ENCODE data around the gene DNASE1L3. TPM values are rescaled to one million over a fixed set of nuclear protein-coding genes. Genes with fewer than 3 reads are reported as not detected.
"Not testable (repeated sequence)": the region's sequence is repeated elsewhere in the genome, so short reads cannot be mapped to it uniquely, and the experiment has no call there.

Gene DNASE1L3
- total RNA-seq, 2 donors from 2014 or later: not detected

DNA sequence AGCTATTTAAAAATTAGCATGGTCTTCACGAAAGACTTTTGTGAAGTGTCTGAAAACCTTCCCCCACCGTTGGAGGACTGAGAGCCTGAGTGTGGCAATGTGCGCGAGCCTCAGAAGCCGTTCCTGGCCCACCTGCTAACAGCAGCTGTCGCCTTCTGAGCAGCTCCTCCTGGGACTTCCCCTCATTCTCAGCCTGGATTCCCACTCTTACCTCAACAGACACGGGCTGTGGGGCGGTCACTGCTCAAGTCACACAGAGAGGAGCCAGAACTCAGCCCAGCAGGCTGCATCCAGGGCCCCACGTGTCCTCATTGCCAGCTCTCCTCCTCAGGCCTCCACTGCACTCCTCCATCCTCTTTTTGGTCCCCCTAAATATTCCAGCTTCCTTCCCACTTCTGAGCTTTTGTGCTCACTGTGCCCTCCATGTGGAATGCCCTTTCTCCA is 7.8 kb downstream of the DNASE1L3 start:
- Mint-ChIP-seq H3K27ac (no peak overlapping the region), H3K4me1 (ENCODE audit: low read depth in 2 of 2) (peaks cover 0 to 3% of the 10 kb centered on the region in 2 donors), H3K4me3 (no peak overlapping the region), H3K36me3 (no peaks in the 10 kb centered on the region), H3K27me3 (peaks cover 8 to 19% of the 10 kb centered on the region in 2 donors), H3K9me3 (no peaks in the 10 kb centered on the region)
- ATAC-seq (peak in 1 of 2 donors; percentile 29), DNase-seq (ENCODE audit: low spot score) (no peak)

DNA sequence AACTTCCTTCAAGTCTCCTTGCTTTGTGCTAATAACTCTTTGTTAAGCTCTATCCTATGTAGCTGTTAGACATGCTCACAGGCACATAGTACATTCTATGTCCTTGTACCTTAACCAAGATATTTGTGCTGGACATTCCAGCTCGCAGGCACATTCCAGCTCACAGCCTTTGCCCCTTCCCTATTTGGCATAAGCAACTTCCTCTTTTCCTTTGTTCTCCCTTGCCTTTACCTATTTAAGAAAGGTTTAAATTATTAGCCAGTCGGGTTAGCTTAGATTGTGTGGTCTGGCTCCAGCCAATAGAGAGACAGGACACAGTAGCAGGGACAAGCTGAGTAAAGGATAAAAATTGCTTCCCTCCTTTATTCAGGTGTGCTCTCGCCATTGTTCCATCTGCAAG is 9.3 kb downstream of the DNASE1L3 start:
- peaks cover 6 to 14% of the 10 kb centered on the region in 2 donors for H3K27me3 Mint-ChIP-seq
- H3K9me3 Mint-ChIP-seq; DNase-seq (ENCODE audit: low spot score); H3K4me3 Mint-ChIP-seq; ATAC-seq; H3K27ac Mint-ChIP-seq; H3K36me3 Mint-ChIP-seq; H3K4me1 Mint-ChIP-seq (ENCODE audit: low read depth in 2 of 2): not testable (repeated sequence)

DNA sequence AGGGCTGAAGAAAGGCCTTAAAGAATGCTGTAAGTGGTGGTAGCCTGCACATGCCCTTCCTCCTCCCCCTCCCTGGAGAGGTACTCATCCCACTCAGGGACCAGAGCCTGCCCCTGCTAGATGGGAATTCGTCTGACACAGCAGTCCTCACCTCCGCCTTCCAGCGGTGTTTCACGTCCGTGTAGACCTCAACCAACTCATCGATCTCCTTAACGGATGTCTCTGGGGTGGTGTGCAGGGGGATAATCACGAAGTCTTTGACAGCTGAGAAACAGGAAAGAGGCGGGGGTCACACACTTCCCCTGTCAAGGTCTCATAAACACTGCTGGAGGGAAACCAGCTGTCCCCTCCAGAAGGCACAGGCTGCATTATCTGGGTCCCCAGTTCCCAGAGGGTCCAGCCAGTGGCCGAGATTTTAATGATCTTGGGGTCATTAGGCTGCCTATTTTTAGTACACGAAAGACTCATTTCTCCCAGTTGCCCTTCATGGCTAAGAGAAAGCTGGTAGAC is 9.9 kb downstream of the DNASE1L3 start:
- H3K27me3 Mint-ChIP-seq: peaks cover 4 to 14% of the 10 kb centered on the region in 2 donors
- no peak overlapping the region for H3K27ac Mint-ChIP-seq
- H3K9me3 Mint-ChIP-seq: no peaks in the 10 kb centered on the region
- H3K4me1 Mint-ChIP-seq (ENCODE audit: low read depth in 2 of 2): peaks cover 0 to 3% of the 10 kb centered on the region in 2 donors
- ATAC-seq (no peak), DNase-seq (ENCODE audit: low spot score) (no peak)
- H3K4me3 Mint-ChIP-seq: no peak overlapping the region
- no peaks in the 10 kb centered on the region for H3K36me3 Mint-ChIP-seq

DNA sequence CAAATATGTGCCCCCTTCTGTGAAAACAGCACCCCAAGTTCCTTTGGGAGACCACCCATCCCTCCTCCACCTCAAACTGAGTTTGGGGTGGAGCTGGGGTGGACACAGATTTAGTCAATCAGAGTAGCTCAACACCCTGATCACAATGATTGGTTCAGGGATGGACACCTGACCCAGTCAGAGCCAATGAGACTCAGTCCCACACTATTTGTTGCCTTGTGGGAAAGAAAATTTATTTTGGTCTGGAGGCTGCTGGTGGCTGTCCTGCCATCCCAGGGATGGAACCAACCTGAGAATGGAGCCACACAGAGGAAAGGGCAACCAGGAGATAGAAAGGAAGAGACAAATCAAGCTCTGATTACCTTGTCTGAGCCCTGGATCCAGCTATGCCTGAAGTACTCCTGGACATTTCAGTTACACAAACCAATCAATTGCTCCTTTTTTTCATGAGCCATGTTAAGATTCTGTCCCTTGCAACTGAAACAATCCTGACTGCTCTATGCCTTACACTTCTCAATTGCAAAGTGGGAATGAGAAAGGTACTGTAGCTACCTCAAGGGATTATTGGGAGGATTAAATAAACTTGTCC is 10.6 kb downstream of the DNASE1L3 start:
- Mint-ChIP-seq H3K4me1 (ENCODE audit: low read depth in 2 of 2) (peaks cover 0 to 3% of the 10 kb centered on the region in 2 donors), H3K36me3 (no peaks in the 10 kb centered on the region), H3K4me3 (no peak overlapping the region), H3K27me3 (peaks cover 4 to 14% of the 10 kb centered on the region in 2 donors), H3K27ac (no peak overlapping the region), H3K9me3 (no peaks in the 10 kb centered on the region)
- ATAC-seq (no peak), DNase-seq (ENCODE audit: low spot score) (no peak)

DNA sequence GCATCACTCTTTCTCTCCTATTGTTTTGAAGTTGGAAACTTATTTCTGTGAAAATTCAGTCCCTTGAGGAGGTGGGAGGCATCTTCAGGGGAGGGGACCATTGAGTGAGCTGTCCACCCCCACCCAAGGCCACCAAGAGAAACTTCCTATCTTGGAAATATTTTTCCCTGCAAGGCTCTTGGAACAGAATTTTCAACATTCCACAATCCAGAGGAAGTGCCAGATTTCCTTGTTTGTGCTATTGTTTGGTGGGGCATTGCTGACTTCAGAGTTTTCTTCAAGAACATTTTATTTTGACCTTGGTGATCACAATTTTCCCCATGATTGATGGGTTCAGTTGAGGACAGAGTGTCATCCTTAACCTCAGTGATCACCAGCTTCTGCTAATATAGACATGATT is 12.0 kb downstream of the DNASE1L3 start:
- Mint-ChIP-seq H3K27me3 (peaks cover 4 to 14% of the 10 kb centered on the region in 2 donors), H3K36me3 (no peaks in the 10 kb centered on the region), H3K4me3 (no peak overlapping the region), H3K27ac (no peak overlapping the region), H3K9me3 (no peaks in the 10 kb centered on the region), H3K4me1 (ENCODE audit: low read depth in 2 of 2) (peaks cover 0 to 3% of the 10 kb centered on the region in 2 donors)
- ATAC-seq: no peak
- DNase-seq (ENCODE audit: low spot score): no peak

DNA sequence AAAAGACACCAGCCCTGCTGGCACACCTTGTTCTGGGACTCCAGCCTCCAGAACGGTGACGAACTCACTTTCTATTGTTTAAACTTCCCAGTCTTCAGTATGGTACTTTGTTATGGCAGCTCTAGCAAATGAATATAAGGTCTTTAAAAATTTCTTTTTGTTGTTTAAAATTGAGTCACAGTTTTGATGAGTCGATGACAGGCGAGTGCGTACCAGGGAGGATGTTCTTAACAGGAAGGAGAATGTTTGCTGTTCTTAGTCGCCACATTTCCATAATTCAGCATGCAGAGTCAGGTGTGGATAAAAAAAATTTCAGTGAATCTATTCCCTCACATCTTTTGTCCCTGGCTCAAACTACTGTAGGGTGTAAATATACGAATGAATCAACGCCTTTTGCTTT is 12.4 kb downstream of the DNASE1L3 start:
- DNase-seq (ENCODE audit: low spot score) (no peak), ATAC-seq (no peak)
- Mint-ChIP-seq H3K9me3 (no peaks in the 10 kb centered on the region), H3K36me3 (no peaks in the 10 kb centered on the region), H3K27ac (no peak overlapping the region), H3K4me3 (no peak overlapping the region), H3K27me3 (peaks cover 4 to 12% of the 10 kb centered on the region in 2 donors), H3K4me1 (ENCODE audit: low read depth in 2 of 2) (peaks cover 0 to 3% of the 10 kb centered on the region in 2 donors)

DNA sequence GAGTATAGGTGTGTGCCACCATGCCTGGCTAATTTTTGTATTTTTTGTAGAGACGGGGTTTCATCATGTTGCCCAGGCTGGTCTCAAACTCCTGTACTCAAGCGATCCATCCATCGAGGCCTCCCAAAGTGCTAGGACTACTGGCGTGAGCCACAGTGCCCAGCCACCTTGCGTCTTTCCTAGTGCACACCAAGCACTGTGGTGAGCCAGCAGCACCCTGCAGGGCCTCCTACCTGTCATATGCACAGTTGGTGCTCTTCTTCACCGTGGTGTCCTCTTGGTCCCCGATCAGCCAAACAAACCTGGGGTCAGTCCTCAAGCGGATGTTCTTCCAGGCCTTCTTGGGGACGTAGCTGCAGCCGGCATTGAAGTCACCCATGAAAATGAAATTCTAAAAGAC is 13.2 kb downstream of the DNASE1L3 start:
- DNase-seq (ENCODE audit: low spot score): no peak
- no peaks in the 10 kb centered on the region for H3K9me3 Mint-ChIP-seq
- peaks cover 0 to 6% of the 10 kb centered on the region in 2 donors for H3K27me3 Mint-ChIP-seq
- H3K36me3 Mint-ChIP-seq: no peaks in the 10 kb centered on the region
- H3K4me3 Mint-ChIP-seq: no peak overlapping the region
- ATAC-seq: peak in 1 of 2 donors; percentile 40
- H3K4me1 Mint-ChIP-seq (ENCODE audit: low read depth in 2 of 2): no peaks in the 10 kb centered on the region
- no peak overlapping the region for H3K27ac Mint-ChIP-seq

DNA sequence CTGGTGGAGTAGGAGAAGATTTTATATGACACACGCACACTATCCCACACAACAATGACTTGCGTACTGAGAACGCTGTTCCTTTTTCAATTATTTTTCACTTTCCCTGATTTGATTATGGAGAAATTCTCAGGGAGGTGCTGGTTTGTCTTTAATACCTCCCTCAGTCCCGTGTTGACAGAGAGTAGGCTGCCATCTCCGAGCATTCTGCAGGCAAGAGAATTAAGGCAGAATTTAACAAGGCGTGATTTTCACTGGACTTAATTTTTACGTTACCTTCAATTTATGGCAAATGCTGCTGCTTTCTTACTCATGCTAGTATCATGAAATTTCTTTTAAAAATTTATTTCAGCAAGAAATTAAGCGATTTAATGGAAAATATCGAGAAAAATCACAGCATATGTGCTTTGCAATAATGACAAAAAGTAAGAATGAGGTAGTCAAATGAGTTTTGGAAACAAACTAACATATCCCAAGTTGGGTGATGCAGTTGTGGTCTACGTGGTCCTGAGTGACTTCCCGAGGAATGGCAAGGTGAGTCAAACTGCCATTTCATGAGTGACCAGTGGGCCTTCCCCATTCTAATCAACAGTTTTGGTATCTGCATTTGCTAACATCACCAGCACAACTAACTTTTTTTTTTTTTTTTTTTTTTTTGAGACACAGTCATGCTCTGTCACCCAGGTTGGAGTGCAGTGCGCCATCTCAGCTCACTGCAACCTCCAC is 16.9 kb downstream of the DNASE1L3 start:
- no peaks in the 10 kb centered on the region for H3K27me3 Mint-ChIP-seq
- H3K4me1 Mint-ChIP-seq (ENCODE audit: low read depth in 2 of 2): no peaks in the 10 kb centered on the region
- H3K27ac Mint-ChIP-seq: no peak overlapping the region
- no peak for ATAC-seq
- no peaks in the 10 kb centered on the region for H3K36me3 Mint-ChIP-seq
- no peak for DNase-seq (ENCODE audit: low spot score)
- no peaks in the 10 kb centered on the region for H3K9me3 Mint-ChIP-seq
- no peak overlapping the region for H3K4me3 Mint-ChIP-seq

DNA sequence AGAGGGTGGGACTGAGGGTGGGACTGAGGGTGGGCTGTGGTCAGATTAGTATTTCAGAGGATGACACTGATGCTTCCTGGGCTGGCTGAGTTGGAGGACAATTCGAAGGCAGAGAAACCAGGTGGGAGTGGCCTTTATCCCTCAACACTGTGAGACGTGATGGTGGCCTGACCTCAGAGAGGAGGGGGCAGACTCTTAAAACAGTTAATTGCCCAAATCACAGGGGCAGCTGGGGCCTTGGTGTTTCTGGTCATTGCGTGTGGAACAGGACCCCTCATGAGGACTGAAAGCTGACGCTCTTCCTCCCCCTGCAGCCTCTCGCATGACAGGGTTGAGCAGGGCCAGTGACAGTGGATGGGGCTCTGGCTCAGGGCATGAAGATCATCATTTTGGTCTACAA is 18.7 kb downstream of the DNASE1L3 start:
- Mint-ChIP-seq H3K4me3 (no peak overlapping the region), H3K4me1 (ENCODE audit: low read depth in 2 of 2) (no peaks in the 10 kb centered on the region), H3K27ac (no peak overlapping the region), H3K36me3 (no peaks in the 10 kb centered on the region), H3K9me3 (no peaks in the 10 kb centered on the region), H3K27me3 (no peaks in the 10 kb centered on the region)
- no peak for ATAC-seq
- DNase-seq (ENCODE audit: low spot score): peak; percentile 39

DNA sequence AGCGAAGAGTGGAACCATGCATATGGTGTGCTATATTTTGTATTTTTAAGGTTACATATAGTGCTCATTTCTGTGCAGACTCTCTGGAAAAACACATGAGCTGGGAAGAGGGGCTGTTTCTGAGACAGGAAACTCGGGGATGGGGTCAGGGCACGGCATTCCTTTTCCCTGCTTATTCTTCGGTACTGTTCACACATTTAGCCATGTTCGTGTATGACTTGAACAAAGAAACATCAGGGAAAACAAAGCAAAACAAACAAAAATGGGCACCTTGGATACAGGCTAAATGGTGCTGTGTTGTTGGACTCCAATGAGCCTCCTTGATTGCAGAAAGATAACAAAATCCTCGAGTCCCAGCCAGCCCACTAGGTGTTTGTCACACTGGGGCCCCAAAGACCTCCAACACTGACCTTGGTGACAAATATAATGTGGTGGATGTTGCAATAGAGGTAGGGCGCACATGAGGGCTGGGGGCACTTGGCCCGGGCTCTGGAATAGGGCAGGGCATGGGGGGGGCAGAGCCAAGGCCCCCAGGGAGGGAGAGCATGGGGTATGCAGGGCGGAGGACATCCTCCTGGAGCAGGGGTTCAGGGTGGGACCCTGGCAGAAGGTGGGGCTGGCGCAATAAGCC is 19.3 kb downstream of the DNASE1L3 start:
- Mint-ChIP-seq H3K27me3 (no peaks in the 10 kb centered on the region), H3K4me1 (ENCODE audit: low read depth in 2 of 2) (no peaks in the 10 kb centered on the region), H3K9me3 (no peaks in the 10 kb centered on the region), H3K4me3 (no peak overlapping the region), H3K36me3 (no peaks in the 10 kb centered on the region), H3K27ac (no peak overlapping the region)
- ATAC-seq: peak; percentile 26 to 36
- DNase-seq (ENCODE audit: low spot score): peak; percentile 49

DNA sequence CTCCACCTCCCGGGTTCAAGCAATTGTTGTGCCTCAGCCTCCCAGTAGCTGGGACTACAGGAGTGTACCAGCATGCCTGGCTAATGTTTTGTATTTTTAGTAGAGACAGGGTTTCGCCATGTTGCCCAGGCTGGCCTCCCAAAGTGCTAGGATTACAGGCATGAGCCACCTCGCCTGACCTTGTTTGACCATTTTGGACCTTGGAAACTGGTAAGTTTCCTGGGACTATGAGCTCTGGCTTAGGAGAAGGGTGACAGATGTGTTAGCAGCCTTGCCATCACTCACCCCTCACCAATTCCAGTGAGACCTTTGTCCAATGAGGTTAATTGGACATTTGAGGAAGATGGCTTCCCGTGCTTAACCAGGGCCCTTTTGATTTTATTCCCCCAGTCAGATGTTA is 19.9 kb downstream of the DNASE1L3 start:
- H3K4me1 Mint-ChIP-seq (ENCODE audit: low read depth in 2 of 2): no peaks in the 10 kb centered on the region

DNA sequence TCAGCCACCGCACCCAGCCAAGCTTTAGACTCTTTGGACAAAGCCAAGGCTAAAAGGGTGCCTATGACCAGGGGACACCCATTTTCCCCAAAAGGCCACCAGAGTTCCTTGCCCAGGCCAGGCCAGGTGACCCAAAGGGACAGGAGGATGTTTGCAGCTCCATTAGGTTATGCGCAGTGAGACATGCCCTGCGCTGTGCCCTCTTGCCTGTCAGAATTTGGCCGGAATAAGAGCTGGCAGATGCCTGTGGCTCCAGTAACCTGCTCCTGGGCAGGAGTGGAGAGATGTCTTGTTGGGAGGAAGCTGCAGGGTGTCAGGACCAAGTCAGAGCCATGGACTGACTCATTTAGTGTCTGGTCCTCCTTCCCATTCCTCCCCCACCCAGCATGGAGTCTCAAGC is 20.5 kb downstream of the DNASE1L3 start:
- no peaks in the 10 kb centered on the region for H3K4me1 Mint-ChIP-seq (ENCODE audit: low read depth in 2 of 2)
- H3K27ac Mint-ChIP-seq: no peak overlapping the region
- DNase-seq (ENCODE audit: low spot score): peak; percentile 46
- no peak overlapping the region for H3K4me3 Mint-ChIP-seq
- no peaks in the 10 kb centered on the region for H3K36me3 Mint-ChIP-seq
- ATAC-seq: no peak
- no peaks in the 10 kb centered on the region for H3K27me3 Mint-ChIP-seq
- H3K9me3 Mint-ChIP-seq: no peaks in the 10 kb centered on the region

More for the DNA sequence above, 19.9 kb downstream of the DNASE1L3 start:
- H3K27ac Mint-ChIP-seq: no peak overlapping the region
- ATAC-seq: no peak
- no peaks in the 10 kb centered on the region for H3K27me3 Mint-ChIP-seq
- H3K9me3 Mint-ChIP-seq: no peaks in the 10 kb centered on the region
- no peaks in the 10 kb centered on the region for H3K36me3 Mint-ChIP-seq
- DNase-seq (ENCODE audit: low spot score): peak; percentile 12
- H3K4me3 Mint-ChIP-seq: no peak overlapping the region

DNA sequence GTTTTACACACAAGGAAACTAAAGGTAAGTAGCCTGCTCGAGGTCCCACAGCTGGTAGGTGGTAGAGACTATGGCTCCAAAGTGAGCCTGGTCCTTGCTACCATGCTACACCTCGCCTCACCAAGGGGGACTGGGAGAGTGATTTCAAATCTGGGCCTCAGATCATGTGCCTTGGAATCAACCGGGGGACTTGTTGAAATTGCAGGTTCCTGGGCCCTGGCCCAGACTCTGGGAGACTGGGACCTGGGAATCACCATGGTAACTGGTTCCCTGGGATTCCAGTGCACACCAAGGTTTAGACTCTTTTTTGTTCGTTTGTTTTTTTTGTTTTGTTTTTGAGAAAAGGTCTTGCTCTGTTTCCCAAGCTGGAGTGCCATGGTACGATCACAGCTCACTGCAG is 21.1 kb downstream of the DNASE1L3 start:
- H3K9me3 Mint-ChIP-seq: no peaks in the 10 kb centered on the region
- no peaks in the 10 kb centered on the region for H3K4me1 Mint-ChIP-seq (ENCODE audit: low read depth in 2 of 2)
- DNase-seq (ENCODE audit: low spot score) (peak; percentile 38), ATAC-seq (no peak)
- no peaks in the 10 kb centered on the region for H3K36me3 Mint-ChIP-seq
- H3K27me3 Mint-ChIP-seq: no peaks in the 10 kb centered on the region
- H3K4me3 Mint-ChIP-seq: no peak overlapping the region
- no peak overlapping the region for H3K27ac Mint-ChIP-seq

DNA sequence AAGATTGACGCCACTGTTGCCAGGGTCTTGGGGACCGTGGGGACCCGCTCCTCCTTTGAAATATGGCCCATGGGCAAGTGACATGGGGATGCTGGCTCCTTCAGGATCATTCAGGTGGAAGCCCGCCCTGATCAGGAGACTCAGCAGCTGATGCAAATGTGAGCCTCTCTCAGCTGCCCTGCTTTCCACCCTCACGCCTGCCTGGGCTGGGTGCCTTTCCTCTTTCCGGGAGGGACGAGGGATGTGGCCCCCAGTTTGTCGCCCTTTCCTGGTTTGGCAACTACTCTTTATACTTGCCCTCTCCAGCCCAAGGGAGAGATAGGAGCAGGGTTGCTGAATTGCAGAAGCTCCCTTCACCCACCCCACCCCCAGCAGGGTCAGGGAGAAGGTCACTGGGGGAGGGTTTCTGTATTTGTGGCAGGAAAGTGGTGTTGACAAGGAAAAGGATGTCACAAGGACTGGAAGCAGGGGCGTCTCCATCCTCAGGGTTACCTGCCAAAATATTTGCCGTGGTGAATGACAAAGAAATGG is 21.8 kb downstream of the DNASE1L3 start:
- no peaks in the 10 kb centered on the region for H3K9me3 Mint-ChIP-seq
- no peaks in the 10 kb centered on the region for H3K4me1 Mint-ChIP-seq (ENCODE audit: low read depth in 2 of 2)
- no peak for ATAC-seq
- no peak overlapping the region for H3K27ac Mint-ChIP-seq
- no peaks in the 10 kb centered on the region for H3K27me3 Mint-ChIP-seq
- DNase-seq (ENCODE audit: low spot score): peak; percentile 58
- no peak overlapping the region for H3K4me3 Mint-ChIP-seq
- H3K36me3 Mint-ChIP-seq: no peaks in the 10 kb centered on the region

Data from natural killer cell treated with Interleukin-12 subunit alpha and Interleukin-12 subunit beta and Interleukin-15 and Interleukin-18, amount 100 ng/mL, for 72 hours (primary cell).